ENCODE measurements around the gene CST9. TPM values are rescaled to one million over a fixed set of nuclear protein-coding genes. Genes with fewer than 3 reads are reported as not detected.

The CST9 gene
- total RNA-seq, 4 donors from 2014 or later, result not detected

DNA sequence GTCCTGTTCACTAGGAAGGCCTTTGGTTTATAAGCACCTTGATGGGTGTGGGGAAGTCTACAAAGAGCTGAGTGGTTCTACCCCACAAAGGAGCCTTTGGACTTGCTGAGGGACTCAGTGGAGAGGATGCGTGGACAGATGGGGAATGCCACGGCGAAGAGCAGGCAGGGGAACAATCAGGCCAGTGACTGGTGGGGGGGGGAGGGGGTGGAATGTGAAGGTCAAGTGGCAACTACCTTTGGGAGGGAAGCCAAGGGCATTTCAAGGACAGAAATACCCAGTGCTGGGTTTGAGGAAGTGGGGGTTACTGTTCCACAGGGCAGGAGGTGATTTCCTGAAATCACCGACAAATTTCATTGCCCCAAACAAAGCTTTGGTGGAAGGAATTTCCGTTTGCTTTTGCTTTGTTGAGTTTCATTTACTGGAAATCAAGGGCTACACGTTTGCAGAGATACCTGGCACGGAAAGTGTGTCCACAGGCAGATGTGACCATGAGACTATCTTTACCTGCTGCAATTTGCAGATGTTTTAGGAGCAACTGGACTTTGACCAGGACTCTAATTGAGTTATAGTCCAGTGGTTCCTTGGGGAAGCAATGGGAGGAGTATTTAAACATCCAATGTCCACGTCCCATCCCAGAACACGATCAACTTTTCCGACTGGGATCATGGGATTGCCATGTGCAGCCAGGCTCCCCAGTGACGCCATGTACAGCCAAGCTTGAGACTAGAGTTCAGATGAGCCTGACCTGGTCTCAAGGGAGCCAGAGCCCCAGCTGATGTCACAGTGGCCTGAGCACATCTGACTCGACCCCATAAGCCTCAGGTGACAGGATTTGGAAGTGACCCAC lies 24.1 kb upstream of the CST9 start:
- peaks cover 43 to 57% of the 10 kb centered on the region in 2 donors for H3K4me1 ChIP-seq
- ATAC-seq, result no peak
- H3K27me3 ChIP-seq, result no peaks in the 10 kb centered on the region
- no peak for TF ChIP-seq CTCF (IDR thresholded peaks at IDR 0.05 in 4 of 5, conservative IDR thresholded peaks at IDR 0.05 in 1 of 5)
- TF ChIP-seq POLR2A (IDR thresholded peaks at IDR 0.05), result no peak
- peak overlapping the region; percentile 80 to 100 (median 96) for H3K27ac ChIP-seq
- H3K9me3 ChIP-seq, result no peaks in the 10 kb centered on the region
- intact Hi-C loops (cut with DNase I; ENCODE audit: low total_unique reads) (loop anchor here (10.0 kb wide), 1 partner anchor 205 kb away; the partner anchor contains the start of gene NAPB), in situ Hi-C loops (cut with MboI; ENCODE audit: low sequenced_read_pairs in 4 of 4) (loop anchor here (10.0 to 25.0 kb wide), 4 partner anchors 265 to 1433 kb away; partner anchors contain the start of genes ACSS1 (in 2 of the 4), GZF1 (in 2 of the 4) and APMAP (in 1 of the 4))
- peaks cover 0 to 14% of the 10 kb centered on the region in 2 donors for H3K36me3 ChIP-seq
- no peak overlapping the region for H3K4me3 ChIP-seq
- DNase-seq, result peak in 1 of 2 donors; percentile 53

- H3K27ac ChIP-seq, result peak overlapping the region; percentile 80 to 100 (median 96)
- intact Hi-C loops (cut with DNase I; ENCODE audit: low total_unique reads), result no loop called here
- H3K9me3 ChIP-seq, result no peaks in the 10 kb centered on the region
- peaks cover 0 to 14% of the 10 kb centered on the region in 2 donors for H3K36me3 ChIP-seq
- in situ Hi-C loops (cut with MboI; ENCODE audit: low sequenced_read_pairs in 4 of 4), result loop anchor here (25.0 kb wide), 3 partner anchors 467 to 1433 kb away; partner anchors contain the start of genes ACSS1 (in 2 of the 4) and APMAP (in 1 of the 4)
- H3K4me1 ChIP-seq, result peaks cover 36 to 50% of the 10 kb centered on the region in 2 donors
- ATAC-seq, result peak; percentile 73 to 80
- TF ChIP-seq CTCF (IDR thresholded peaks at IDR 0.05 in 4 of 5, conservative IDR thresholded peaks at IDR 0.05 in 1 of 5), result no peak
- peak; percentile 46 to 49 for TF ChIP-seq POLR2A (IDR thresholded peaks at IDR 0.05)
- no peak overlapping the region for H3K4me3 ChIP-seq
- H3K27me3 ChIP-seq, result no peaks in the 10 kb centered on the region
- DNase-seq, result peak; percentile 82 to 91
These were observed 23.4 kb upstream of the CST9 start for GRCh38 chr20:23629017-23629541.

- intact Hi-C loops (cut with DNase I; ENCODE audit: low total_unique reads), result no loop called here
- Histone ChIP-seq H3K27ac (peak overlapping the region; percentile 80 to 100 (median 96)), H3K4me3 (no peak overlapping the region), H3K4me1 (peaks cover 32 to 45% of the 10 kb centered on the region in 2 donors), H3K9me3 (no peaks in the 10 kb centered on the region), H3K27me3 (no peaks in the 10 kb centered on the region), H3K36me3 (peaks cover 0 to 9% of the 10 kb centered on the region in 2 donors)
- peak; percentile 8 to 34 for TF ChIP-seq POLR2A (IDR thresholded peaks at IDR 0.05)
- TF ChIP-seq CTCF (IDR thresholded peaks at IDR 0.05 in 4 of 5, conservative IDR thresholded peaks at IDR 0.05 in 1 of 5), result no peak
- in situ Hi-C loops (cut with MboI; ENCODE audit: low sequenced_read_pairs in 4 of 4), result loop anchor here (25.0 kb wide), 3 partner anchors 466 to 1434 kb away; partner anchors contain the start of genes ACSS1 (in 2 of the 4) and APMAP (in 1 of the 4)
- peak; percentile 62 to 79 for DNase-seq
- peak; percentile 73 for ATAC-seq
These were observed 22.8 kb upstream of the CST9 start for GRCh38 chr20:23628402-23629016.

GRCh38 chr20:23627501-23627900 lies 21.8 kb upstream of the CST9 start:
- no peak overlapping the region for H3K4me3 ChIP-seq
- no peak for TF ChIP-seq CTCF (IDR thresholded peaks at IDR 0.05 in 4 of 5, conservative IDR thresholded peaks at IDR 0.05 in 1 of 5)
- no peak for TF ChIP-seq POLR2A (IDR thresholded peaks at IDR 0.05)
- no peaks in the 10 kb centered on the region for H3K27me3 ChIP-seq
- DNase-seq (no peak), ATAC-seq (no peak)
- in situ Hi-C loops (cut with MboI; ENCODE audit: low sequenced_read_pairs in 4 of 4), result loop anchor here (25.0 kb wide), 3 partner anchors 465 to 1435 kb away; partner anchors contain the start of genes ACSS1 (in 2 of the 4) and APMAP (in 1 of the 4)
- H3K9me3 ChIP-seq, result no peaks in the 10 kb centered on the region
- H3K4me1 ChIP-seq, result peaks cover 24 to 39% of the 10 kb centered on the region in 2 donors
- intact Hi-C loops (cut with DNase I; ENCODE audit: low total_unique reads), result no loop called here
- H3K27ac ChIP-seq, result peak overlapping the region in 1 of 4 donors; percentile 97
- H3K36me3 ChIP-seq, result no peaks in the 10 kb centered on the region

Data from gastrocnemius medialis (tissue), 4 donors.